VCaP (cell line): ENCODE measurements around the gene OBP2B.
"Not testable (repeated sequence)": the region's sequence is repeated elsewhere in the genome, so short reads cannot be mapped to it uniquely, and the experiment has no call there.

Source experiments
- H3K27ac ChIP-seq: fragments of 450-650 bp; 2 replicates; pipeline ENCODE4 v1.5.1; 2017
- TF ChIP-seq, protein P1 (sequence below): fragments of 450-650 bp; conservative IDR thresholded peaks from 2 replicates; pipeline ENCODE4 v1.5.1; 2017; ENCODE audit warnings: mild to moderate bottlenecking, moderate library complexity

OBP2B gene

DNA sequence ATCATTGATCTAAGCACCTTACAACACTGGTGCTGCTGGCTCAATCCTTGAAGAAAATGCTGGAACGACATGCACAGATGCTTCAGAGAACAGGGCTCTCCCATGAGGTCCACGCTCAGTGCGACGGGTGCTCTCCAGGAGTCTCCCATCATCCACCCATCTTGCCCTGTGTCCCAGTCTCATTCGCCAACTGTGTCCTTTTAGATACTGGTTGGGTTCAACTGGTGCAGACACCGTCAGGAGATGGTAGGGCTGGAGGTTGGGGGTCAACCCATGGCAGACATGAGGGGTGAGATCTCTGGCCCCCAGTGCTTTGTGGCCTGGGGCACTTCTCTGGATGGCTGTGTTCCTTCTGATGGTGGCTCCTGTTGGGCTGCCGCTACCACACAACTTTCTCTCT, 1.6 kb upstream of the OBP2B start:
- TF ChIP-seq, protein P1, sequence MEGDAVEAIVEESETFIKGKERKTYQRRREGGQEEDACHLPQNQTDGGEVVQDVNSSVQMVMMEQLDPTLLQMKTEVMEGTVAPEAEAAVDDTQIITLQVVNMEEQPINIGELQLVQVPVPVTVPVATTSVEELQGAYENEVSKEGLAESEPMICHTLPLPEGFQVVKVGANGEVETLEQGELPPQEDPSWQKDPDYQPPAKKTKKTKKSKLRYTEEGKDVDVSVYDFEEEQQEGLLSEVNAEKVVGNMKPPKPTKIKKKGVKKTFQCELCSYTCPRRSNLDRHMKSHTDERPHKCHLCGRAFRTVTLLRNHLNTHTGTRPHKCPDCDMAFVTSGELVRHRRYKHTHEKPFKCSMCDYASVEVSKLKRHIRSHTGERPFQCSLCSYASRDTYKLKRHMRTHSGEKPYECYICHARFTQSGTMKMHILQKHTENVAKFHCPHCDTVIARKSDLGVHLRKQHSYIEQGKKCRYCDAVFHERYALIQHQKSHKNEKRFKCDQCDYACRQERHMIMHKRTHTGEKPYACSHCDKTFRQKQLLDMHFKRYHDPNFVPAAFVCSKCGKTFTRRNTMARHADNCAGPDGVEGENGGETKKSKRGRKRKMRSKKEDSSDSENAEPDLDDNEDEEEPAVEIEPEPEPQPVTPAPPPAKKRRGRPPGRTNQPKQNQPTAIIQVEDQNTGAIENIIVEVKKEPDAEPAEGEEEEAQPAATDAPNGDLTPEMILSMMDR: no peak
- H3K27ac ChIP-seq: no peak overlapping the region

DNA sequence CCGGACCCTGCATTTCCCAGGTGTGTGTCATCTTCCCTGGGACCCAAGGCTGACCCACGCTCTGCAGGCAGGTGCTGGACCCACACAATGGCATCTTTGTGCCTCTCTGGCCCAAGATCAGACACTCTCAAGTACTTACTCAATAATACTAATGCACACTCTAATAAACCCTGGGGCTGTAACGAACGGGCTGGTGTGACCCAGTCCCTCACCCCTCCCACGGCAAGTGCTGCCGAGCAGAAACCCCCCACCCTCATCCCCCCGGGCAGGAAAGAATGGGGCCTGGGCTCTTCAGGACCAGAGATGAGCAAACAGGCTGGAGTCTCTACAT, 1.1 kb upstream of the OBP2B start:
- TF ChIP-seq, protein P1: no peak
- H3K27ac ChIP-seq: no peak overlapping the region

DNA sequence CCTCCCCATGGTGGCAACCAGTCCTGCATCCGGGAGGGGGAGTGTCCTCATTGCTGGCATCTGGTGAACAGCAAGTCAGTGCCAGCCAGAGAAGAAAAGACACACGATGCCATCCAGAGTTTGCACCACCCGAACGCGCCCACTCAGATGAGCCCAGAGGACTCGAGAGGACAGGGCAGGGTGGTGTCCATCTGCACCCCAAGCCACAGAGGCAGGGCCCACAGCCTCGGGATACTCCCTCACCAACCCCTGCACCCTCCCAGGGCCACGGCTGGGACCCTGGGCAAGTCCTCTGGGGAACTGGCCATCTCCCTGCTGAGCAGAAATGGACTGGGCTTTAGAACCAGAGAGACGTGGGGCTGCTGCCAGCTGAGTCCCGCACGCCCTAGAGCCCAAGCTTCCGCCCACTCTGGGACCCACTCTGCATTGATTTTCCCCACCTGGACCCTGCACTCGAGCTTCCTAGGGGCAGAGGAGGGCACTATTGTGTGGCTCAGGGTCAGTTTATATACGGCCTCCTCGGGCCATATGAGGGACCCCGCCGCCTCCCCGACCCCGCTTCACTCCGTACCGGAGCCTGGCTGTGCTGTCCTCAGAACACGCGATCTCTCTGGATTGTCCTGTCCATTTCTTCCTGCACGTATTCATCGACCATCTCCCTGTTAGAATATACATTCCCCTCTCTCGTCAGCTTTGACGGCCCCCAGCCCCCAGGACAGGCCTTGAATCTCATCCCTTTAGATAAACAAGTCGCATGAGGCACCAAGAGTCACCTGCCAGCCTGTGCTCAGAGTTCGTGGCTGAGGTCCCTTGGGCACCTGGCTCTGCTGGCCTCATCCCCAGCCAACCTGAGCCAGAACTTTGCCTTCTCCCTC, 514 bp upstream of the OBP2B start:
- not testable (repeated sequence) for H3K27ac ChIP-seq

DNA sequence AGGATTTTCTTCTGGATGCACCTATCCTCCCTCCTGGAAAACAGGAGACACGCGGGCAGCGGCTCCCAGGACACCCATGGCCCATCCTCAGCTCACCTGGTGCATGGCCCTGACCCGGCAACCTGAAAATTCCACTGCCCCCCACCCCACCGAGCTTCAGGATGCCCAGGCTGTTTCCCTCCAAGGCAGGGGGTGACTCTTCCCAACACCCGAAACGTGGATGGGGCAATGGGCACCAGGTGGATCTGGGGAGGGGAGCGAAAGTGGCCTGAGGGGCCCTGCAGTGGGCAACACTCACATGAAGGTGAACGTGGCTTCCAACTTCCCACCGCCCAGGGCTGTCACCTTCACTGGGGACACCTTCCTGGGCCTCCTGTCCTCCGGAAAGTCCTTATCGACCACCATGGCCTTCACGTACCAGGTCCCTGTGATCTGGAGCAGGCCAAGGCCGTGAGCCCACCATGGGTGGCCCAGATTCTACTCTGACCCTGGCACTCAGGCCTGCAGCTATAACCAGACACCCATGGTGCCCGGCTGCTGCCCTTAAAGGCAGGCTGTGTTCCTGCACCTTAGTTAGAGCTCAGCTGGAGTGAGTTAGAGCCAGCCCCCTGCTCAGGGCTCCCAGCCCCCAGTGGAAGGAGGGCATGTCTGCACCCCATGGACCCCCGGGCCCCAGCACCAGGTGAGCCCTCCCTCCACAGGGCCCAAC, 725 bp downstream of the OBP2B start:
- not testable (repeated sequence) for H3K27ac ChIP-seq

DNA sequence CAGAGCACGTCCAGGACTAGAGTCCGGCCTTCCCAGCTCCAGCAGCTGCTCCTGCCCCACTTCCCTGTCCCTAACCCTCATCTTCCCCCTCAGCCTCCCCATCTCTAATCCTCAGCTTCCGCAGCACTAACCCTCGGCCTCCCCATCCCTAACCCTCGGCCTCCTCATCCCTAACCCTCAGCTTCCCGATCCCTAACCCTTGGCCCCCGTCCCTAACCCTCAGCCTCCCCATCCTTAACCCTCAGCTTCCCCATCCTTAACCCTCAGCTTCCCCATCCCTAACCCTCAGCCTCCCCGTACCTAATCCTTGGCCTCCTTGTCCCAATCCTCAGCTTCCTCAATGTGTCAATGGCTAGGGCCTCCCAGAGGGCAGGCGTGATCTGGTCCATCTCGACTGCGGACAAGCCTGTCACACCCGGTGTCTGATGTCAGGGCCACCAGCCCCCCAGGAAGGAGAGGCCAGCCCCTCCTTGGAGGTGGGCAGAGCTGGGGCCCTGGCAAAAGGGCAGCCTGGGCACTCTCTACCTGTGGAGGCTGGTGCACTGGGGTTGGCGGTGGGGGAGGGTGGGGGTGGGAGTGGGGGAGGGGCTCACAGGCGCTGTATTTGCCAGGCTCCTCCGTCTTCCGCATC, 1.4 kb downstream of the OBP2B start:
- TF ChIP-seq, protein P1: no peak
- no peak overlapping the region for H3K27ac ChIP-seq

DNA sequence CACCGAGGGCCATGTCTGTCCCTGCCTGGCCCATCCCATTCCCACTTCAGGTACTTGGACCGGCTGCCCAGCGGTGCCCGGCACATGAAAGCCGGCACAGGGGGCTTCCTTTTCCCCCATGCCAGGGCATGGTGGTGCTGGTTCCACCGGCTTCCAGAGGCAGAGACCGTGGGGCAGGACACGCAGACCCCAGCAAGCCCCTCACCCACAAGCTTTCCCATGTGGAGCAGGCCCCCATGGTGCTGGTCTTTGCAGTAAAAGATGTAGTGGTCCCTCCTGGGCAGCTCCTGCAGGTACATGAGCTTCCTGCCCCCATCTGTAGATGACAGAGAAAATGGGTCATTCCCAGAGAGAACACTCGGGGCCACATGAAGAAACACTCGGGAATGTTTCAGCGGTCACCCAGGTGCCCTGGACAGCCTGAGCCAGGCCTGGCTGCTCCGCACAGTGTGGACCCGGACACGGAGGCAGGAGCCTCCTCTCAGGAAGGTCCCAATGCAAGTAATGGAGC, 2.0 kb downstream of the OBP2B start:
- H3K27ac ChIP-seq: no peak overlapping the region
- TF ChIP-seq, protein P1: no peak

DNA sequence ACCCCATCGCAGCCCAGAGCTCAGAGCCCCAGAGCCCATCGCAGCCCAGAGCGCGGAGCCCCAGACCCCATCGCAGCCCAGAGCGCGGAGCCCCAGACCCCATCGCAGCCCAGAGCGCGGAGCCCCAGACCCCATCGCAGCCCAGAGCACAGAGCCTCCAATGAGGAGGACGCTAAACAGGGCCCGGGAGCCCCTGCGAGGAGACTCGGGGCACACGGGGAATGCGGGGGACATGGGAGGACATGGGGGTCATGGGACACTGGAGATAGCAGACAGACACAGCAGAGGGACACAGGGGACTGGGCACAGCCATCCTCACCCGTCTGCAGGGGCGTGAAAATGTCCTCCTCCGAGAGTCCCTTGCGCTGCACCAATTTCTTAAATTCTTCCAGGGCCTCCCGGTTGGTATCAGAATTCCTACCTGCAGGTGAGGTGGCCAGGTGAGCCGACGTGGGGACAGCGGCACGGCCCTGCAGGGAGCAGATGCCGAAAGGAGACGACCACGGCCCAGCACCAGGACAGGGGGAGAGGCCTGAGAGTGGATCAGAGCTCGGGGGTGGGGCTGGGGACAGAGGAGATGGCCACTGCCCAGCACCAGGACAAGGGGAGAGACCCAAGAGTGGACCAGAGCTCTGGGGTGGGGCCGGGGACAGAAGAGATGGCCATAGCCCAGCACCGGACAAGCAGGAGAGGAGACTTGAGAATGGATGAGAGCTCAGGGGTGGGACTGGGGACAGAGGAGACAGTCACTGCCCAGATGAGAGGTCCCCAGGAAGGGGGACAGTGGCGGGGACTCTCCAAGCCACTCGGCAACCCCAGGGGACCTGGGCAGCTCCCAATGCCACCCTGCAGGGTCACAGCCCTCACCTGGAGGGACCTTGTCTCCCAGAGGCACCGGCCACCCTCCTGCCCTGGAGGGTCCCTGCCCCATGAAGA, 2.8 kb downstream of the OBP2B start:
- TF ChIP-seq, protein P1: no peak
- no peak overlapping the region for H3K27ac ChIP-seq

DNA sequence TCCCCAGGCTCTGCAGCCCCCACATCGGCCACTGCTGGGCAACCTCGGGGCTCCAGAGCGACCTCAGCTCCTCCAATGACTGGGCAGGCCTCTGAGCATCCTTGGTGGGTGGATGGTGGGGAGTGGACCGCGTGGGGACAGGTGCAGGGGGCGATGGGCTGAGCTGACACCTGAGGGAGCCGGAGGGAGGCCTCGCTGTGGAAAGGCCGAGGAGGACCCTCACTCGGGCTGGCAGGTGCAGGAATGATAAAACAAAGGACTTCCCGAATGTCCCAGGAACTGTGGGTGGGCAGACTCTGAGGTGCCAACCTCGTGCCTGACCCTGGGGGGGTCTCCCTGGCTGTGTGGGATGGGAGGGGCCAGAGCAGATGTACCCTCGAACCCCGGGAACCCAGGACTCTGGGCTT, 3.6 kb downstream of the OBP2B start:
- not testable (repeated sequence) for H3K27ac ChIP-seq
